Testis (tissue), 3 donors: ENCODE data around the gene SEMA6C. TPM values are rescaled to one million over a fixed set of nuclear protein-coding genes. Genes with fewer than 3 reads are reported as not detected.
A peak's percentile ranks its signal among the peaks of the same experiment; 100 is the strongest.

Experiments used
- DNase-seq: peaks from one replicate; pipeline ENCODE4 v3.0.0-alpha.2; 2019
- H3K27ac ChIP-seq, 2 donors: fragments of 200-600 bp; sonication (generic); one replicate each; pipeline ENCODE4 v1.5.1; 2019
- H3K27me3 ChIP-seq: fragments of 200-600 bp; sonication (generic); one replicate; pipeline ENCODE4 v1.5.1; 2019
- H3K36me3 ChIP-seq: fragments of 200-600 bp; sonication (generic); one replicate; pipeline ENCODE4 v1.5.1; 2017; ENCODE audit warnings: low read depth; ENCODE audit errors: missing control alignments
- H3K4me1 ChIP-seq: fragments of 200-600 bp; sonication (generic); one replicate; pipeline ENCODE4 v1.5.1; 2019
- H3K4me3 ChIP-seq, 2 donors: fragments of 200-600 bp; sonication (generic); one replicate each; pipeline ENCODE4 v1.5.1; 2017 to 2019
- H3K9me3 ChIP-seq: fragments of 200-600 bp; sonication (generic); one replicate; pipeline ENCODE4 v1.5.1; 2017
- CTCF ChIP-seq, 3 experiments: fragments of 450-650 bp in 2 of 3; fragments of 200-600 bp in 1 of 3; sonication (generic) in 1 of 3; IDR thresholded peaks; one replicate each; pipeline ENCODE4 v1.5.1; 2016 to 2019; ENCODE audit warnings: antibody characterized with exemption in 3 of 3, mild to moderate bottlenecking in 2 of 3, moderate library complexity in 1 of 3
- POLR2A ChIP-seq: fragments of 450-650 bp; IDR thresholded peaks from one replicate; pipeline ENCODE4 v1.6.1; 2017; ENCODE audit warnings: antibody characterized with exemption, mild to moderate bottlenecking, moderate library complexity
- WGBS, 2 donors: methylation state at CpG; one replicate each; pipeline ENCODE4 v1.1.5; 2018; 5-methylcytosine and 5-hydroxymethylcytosine counted together
- intact Hi-C: fragments of 100-400 bp; cut with DNase I; formaldehyde crosslinking; loops from one replicate; pipeline ENCODE4 v1.15.1; 2023; ENCODE audit warnings: low total_unique reads
- polyA plus RNA-seq: library from polyadenylated mRNA; stranded (reverse); fragments of 350-450 nt; fragmentation: Illumina TruSeq; extraction: RNeasy Lipid Tissue Mini Kit (QIAGEN cat#74804); gene quantifications from one replicate; pipeline ENCODE4 v1.2.3, GENCODE V29; 2014; ENCODE audit warnings: low read depth, low replicate concordance; ENCODE audit not compliant: insufficient read depth
- total RNA-seq, 2 donors: library from RNA; depleted of rRNA; stranded (reverse); fragments of >200 nt; gene quantifications; one replicate each; pipeline ENCODE4 v1.2.3, GENCODE V29; 2016

Gene SEMA6C
- total and polyA plus RNA-seq, 3 donors from 2014 or later = 71.6 to 175 (median 134) TPM

GRCh38 chr1:151176514-151177045, 30.1 kb upstream of the SEMA6C start:
- no peak for TF ChIP-seq CTCF (IDR thresholded peaks at IDR 0.05)
- TF ChIP-seq POLR2A = no peak
- intact Hi-C loops = no loop called here
- H3K27me3 ChIP-seq = no peaks in the 10 kb centered on the region
- H3K9me3 ChIP-seq = no peaks in the 10 kb centered on the region
- H3K4me3 ChIP-seq = no peak overlapping the region
- 92 to 93% methylated on average over 17 of the region's 17 CpGs for WGBS, 2 donors
- H3K4me1 ChIP-seq = no peaks in the 10 kb centered on the region
- peaks cover 4% of the 10 kb centered on the region for H3K36me3 ChIP-seq
- no peak for DNase-seq
- H3K27ac ChIP-seq = no peak overlapping the region

DNA sequence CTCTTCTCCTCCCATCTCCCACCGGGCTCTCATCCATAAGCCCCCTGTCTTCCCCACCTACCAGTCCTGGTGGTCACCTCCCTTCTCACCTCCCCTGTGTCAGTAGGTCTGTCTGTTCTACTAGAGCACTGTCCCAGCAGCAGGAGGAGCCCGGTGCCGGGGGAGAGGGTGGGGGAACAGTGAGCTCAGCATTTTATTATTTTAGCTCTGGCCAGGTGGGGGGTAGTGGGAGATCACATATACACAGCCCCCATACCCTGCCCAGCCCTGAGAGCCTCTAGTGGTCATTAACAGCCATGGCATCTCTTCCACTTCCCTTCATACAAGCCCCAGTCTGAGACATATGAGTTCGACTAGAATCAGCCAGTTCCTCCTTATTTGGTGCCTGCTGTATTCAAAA, 29.4 kb upstream of the SEMA6C start, which contains the start of gene TMOD4:
Gene TMOD4 (minus strand): TSS at position 119 of the 400 bp plus-strand sequence. CDS start 1,106 bp downstream, outside the sequence.
- Histone ChIP-seq H3K9me3 (no peaks in the 10 kb centered on the region), H3K27me3 (no peaks in the 10 kb centered on the region), H3K36me3 (peaks cover 4% of the 10 kb centered on the region), H3K4me3 (no peak within 1 kb of the TSS), H3K27ac (no peak within 1 kb of the TSS), H3K4me1 (no peaks in the 10 kb centered on the region)
- WGBS, 2 donors = 61 to 74% methylated on average over 4 of the region's 4 CpGs
- no peak for DNase-seq
- intact Hi-C loops = no loop called here
- TF ChIP-seq POLR2A (no peak), CTCF (IDR thresholded peaks at IDR 0.05) (peak in 2 of 3 experiments; percentile 13 to 45)

- DNase-seq = no peak
- Histone ChIP-seq H3K36me3 (peaks cover 4% of the 10 kb centered on the region), H3K4me3 (no peak overlapping the region), H3K27me3 (no peaks in the 10 kb centered on the region), H3K4me1 (no peaks in the 10 kb centered on the region), H3K27ac (no peak overlapping the region), H3K9me3 (no peaks in the 10 kb centered on the region)
- intact Hi-C loops = no loop called here
- TF ChIP-seq CTCF (IDR thresholded peaks at IDR 0.05) (no peak), POLR2A (no peak)
- WGBS, 2 donors = 64 to 77% methylated on average over 6 of the region's 6 CpGs
Measured at GRCh38 chr1:151175041-151175741, 28.8 kb upstream of the SEMA6C start.

DNA sequence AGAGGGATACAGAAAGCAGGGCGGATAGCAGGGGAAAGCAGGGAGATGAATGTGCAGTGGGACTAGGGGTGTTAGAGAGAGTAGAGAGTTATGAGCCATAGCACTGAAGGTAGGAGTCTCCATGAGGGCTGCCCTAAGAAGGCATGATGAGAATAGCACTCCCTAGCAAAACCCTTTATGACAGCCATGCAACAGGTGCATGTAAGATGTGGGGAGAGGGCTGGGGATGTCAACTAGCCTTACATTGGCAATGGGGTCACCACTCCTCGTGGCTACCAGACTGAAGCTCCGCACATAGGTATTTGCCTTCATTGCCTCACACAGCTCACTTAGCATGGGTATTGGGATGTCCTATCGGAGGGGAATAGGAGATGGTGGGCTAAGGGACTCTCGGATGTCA, 24.8 kb upstream of the SEMA6C start:
- H3K4me1 ChIP-seq = peaks cover 5% of the 10 kb centered on the region
- no peak overlapping the region for H3K27ac ChIP-seq
- H3K27me3 ChIP-seq = no peaks in the 10 kb centered on the region
- no peaks in the 10 kb centered on the region for H3K36me3 ChIP-seq
- DNase-seq = no peak
- WGBS, 2 donors = 78 to 91% methylated on average over 5 of the region's 5 CpGs
- H3K9me3 ChIP-seq = no peaks in the 10 kb centered on the region
- intact Hi-C loops = no loop called here
- no peak for TF ChIP-seq POLR2A
- TF ChIP-seq CTCF (IDR thresholded peaks at IDR 0.05) = no peak
- H3K4me3 ChIP-seq = no peak overlapping the region
